T-cell (primary cell): ENCODE results near the gene FAM151B. TPM values are rescaled to one million over a fixed set of nuclear protein-coding genes. Genes with fewer than 3 reads are reported as not detected.

ENCODE experiments used
- ATAC-seq, 4 experiments: fragments of 200-7000 bp in 3 of 4; fragments of 150-1000 bp in 1 of 4; cut with Tn5 transposase; replicated peaks in 1 of 4; 1 replicate in 3 of 4; 2 replicates in 1 of 4; pipeline ENCODE4 v1.10.0; 2021; ENCODE audit warnings: moderate library complexity in 3 of 4, mild to moderate bottlenecking in 2 of 4, moderate number of reproducible peaks in 1 of 4
- CTCF ChIA-PET, 2 donors: fragments of 300-600 bp; sonication (Branson Sonifier 250); formaldehyde crosslinking; loops; one replicate each; lab custom pipeline; 2022; ENCODE audit warnings: antibody characterized with exemption in 2 of 2; lab: Charles Lee
- POLR2A ChIA-PET, 2 donors: fragments of 300-600 bp; sonication (Branson Sonifier 250); formaldehyde crosslinking; loops; one replicate each; lab custom pipeline; 2022; ENCODE audit warnings: antibody characterized with exemption in 2 of 2; lab: Charles Lee
- DNase-seq, 35 experiments: peaks; one replicate each; pipeline versions ENCODE4 v3.0.0 to v3.0.0-alpha.2; 2013 to 2023
- H3K27ac ChIP-seq: one replicate; pipeline ENCODE4 v1.5.1; 2013; ENCODE audit warnings: low read length
- H3K27me3 ChIP-seq, 2 experiments: replicated peaks in 1 of 2; 1 replicate in 1 of 2; 2 replicates in 1 of 2; pipeline versions ENCODE4 v1.6.1 to v1.7.0; 2013; ENCODE audit warnings: low read length in 1 of 2, mixed read lengths in 1 of 2; ENCODE audit not compliant: control insufficient read depth in 2 of 2, insufficient read depth in 2 of 2; ENCODE audit errors: extremely low read depth in 1 of 2
- H3K36me3 ChIP-seq, 2 donors: 1 replicate in 1 of 2; 2 replicates in 1 of 2; pipeline versions ENCODE4 v1.6.1 to v1.7.0; 2013; ENCODE audit warnings: low read length in 1 of 2; ENCODE audit not compliant: control insufficient read depth in 2 of 2, insufficient read depth in 1 of 2; ENCODE audit errors: extremely low read depth in 1 of 2
- H3K4me1 ChIP-seq, 2 experiments: 1 replicate in 1 of 2; 2 replicates in 1 of 2; pipeline versions ENCODE4 v1.6.1 to v1.7.0; 2013; ENCODE audit warnings: low read length in 2 of 2, mixed read lengths in 1 of 2; ENCODE audit not compliant: insufficient read depth in 2 of 2, control insufficient read depth in 1 of 2; ENCODE audit errors: extremely low read depth in 1 of 2
- H3K4me3 ChIP-seq, 2 donors: 1 replicate in 1 of 2; 2 replicates in 1 of 2; pipeline versions ENCODE4 v1.5.1 to v1.7.0; 2013; ENCODE audit warnings: mild to moderate bottlenecking in 2 of 2, low read length in 1 of 2, moderate library complexity in 1 of 2; ENCODE audit not compliant: control insufficient read depth in 1 of 2; ENCODE audit errors: extremely low read depth in 1 of 2
- H3K9me3 ChIP-seq: 2 replicates; pipeline ENCODE4 v1.7.0; 2013
- H3K27ac Mint-ChIP-seq, 2 donors: one replicate each; pipeline ENCODE4 v1.8.0; 2020 to 2021; ENCODE audit warnings: mild to moderate bottlenecking in 2 of 2, mixed read lengths in 2 of 2
- H3K27me3 Mint-ChIP-seq, 2 donors: one replicate each; pipeline ENCODE4 v1.8.0; 2021 to 2022; ENCODE audit warnings: mixed read lengths in 2 of 2
- H3K36me3 Mint-ChIP-seq: one replicate; pipeline ENCODE4 v1.8.0; 2021; ENCODE audit warnings: mixed read lengths
- H3K4me1 Mint-ChIP-seq, 3 donors: one replicate each; pipeline ENCODE4 v1.8.0; 2020 to 2022; ENCODE audit warnings: mixed read lengths in 3 of 3, mild to moderate bottlenecking in 1 of 3
- H3K4me3 Mint-ChIP-seq, 3 donors: one replicate each; pipeline ENCODE4 v1.8.0; 2020 to 2022; ENCODE audit warnings: mild to moderate bottlenecking in 3 of 3, mixed read lengths in 3 of 3, moderate library complexity in 3 of 3
- H3K9me3 Mint-ChIP-seq, 3 donors: one replicate each; pipeline ENCODE4 v1.8.0; 2020 to 2022; ENCODE audit warnings: mixed read lengths in 3 of 3
- WGBS: methylation state at CpG from one replicate; pipeline ENCODE4 v1.1.5; 2013; ENCODE audit warnings: missing lambda C conversion rate; ENCODE audit not compliant: insufficient coverage; 5-methylcytosine and 5-hydroxymethylcytosine counted together
- total RNA-seq, 35 experiments: library from RNA in 6 of 35; stranded (reverse) in 6 of 35; fragments of 120-200 nt in 1 of 35; gene quantifications; one replicate each; pipeline versions ENCODE4 v1.2.1 to v1.2.4 and lab custom pipeline; 2013 to 2026

FAM151B gene
- total RNA-seq, 5 donors from 2014 or later (not counting 1 experiment from before 2014, with no cell fraction given), result 0.30 to 0.53 (median 0.44) TPM; not detected in 1

- DNase-seq, result no peak
- no peak for ATAC-seq
- Mint-ChIP-seq H3K9me3 (no peaks in the 10 kb centered on the region), H3K4me1 (peaks cover 0 to 4% (median 4%) of the 10 kb centered on the region in 3 donors), H3K27me3 (no peaks in the 10 kb centered on the region), H3K27ac (no peak overlapping the region), H3K36me3 (no peaks in the 10 kb centered on the region), H3K4me3 (no peak overlapping the region)
- Histone ChIP-seq H3K4me3 (no peak overlapping the region), H3K27me3 (no peaks in the 10 kb centered on the region), H3K36me3 (no peaks in the 10 kb centered on the region), H3K9me3 (no peaks in the 10 kb centered on the region), H3K4me1 (no peaks in the 10 kb centered on the region), H3K27ac (no peak overlapping the region)
- CTCF ChIA-PET, result interaction anchor here in 1 of 2 donors (0.7 kb wide), 1 partner anchor 788 kb away, joined by 3 read pairs; no protein-coding TSS in a partner anchor
- WGBS, result 90% methylated on average over 2 of the region's 6 CpGs
- POLR2A ChIA-PET, result interaction anchor here in 1 of 2 donors (0.6 kb wide), 1 partner anchor 227 kb away, joined by 6 read pairs; no protein-coding TSS in a partner anchor
These were observed 20.9 kb downstream of the FAM151B start for GRCh38 chr5:80508844-80509243.

- 100% methylated on average over 1 of the region's 4 CpGs for WGBS
- ATAC-seq (no peak), DNase-seq (no peak)
- H3K36me3 ChIP-seq, result no peaks in the 10 kb centered on the region
- Mint-ChIP-seq H3K4me3 (no peak overlapping the region), H3K36me3 (no peaks in the 10 kb centered on the region), H3K9me3 (no peaks in the 10 kb centered on the region), H3K27me3 (no peaks in the 10 kb centered on the region), H3K27ac (no peak overlapping the region), H3K4me1 (no peaks in the 10 kb centered on the region)
- ChIA-PET CTCF (no interaction called here), POLR2A (interaction anchor here in 1 of 2 donors (0.6 kb wide), 1 partner anchor 227 kb away, joined by 6 read pairs; no protein-coding TSS in a partner anchor)
- no peaks in the 10 kb centered on the region for H3K4me1 ChIP-seq
- no peak overlapping the region for H3K4me3 ChIP-seq
- H3K27me3 ChIP-seq, result no peaks in the 10 kb centered on the region
- H3K9me3 ChIP-seq, result no peaks in the 10 kb centered on the region
- no peak overlapping the region for H3K27ac ChIP-seq
These were observed 21.5 kb downstream of the FAM151B start for GRCh38 chr5:80509362-80509761.

- no peaks in the 10 kb centered on the region for H3K4me1 Mint-ChIP-seq
- no peaks in the 10 kb centered on the region for H3K27me3 ChIP-seq
- DNase-seq (no peak), ATAC-seq (no peak)
- H3K4me1 ChIP-seq, result no peaks in the 10 kb centered on the region
- H3K9me3 Mint-ChIP-seq, result no peaks in the 10 kb centered on the region
- ChIA-PET CTCF (no interaction called here), POLR2A (no interaction called here)
- H3K36me3 ChIP-seq, result no peaks in the 10 kb centered on the region
- no peaks in the 10 kb centered on the region for H3K36me3 Mint-ChIP-seq
- H3K4me3 ChIP-seq, result no peak overlapping the region
- no CpG with 5 or more reads among the region's 4 CpGs for WGBS
- H3K27ac Mint-ChIP-seq, result no peak overlapping the region
- no peaks in the 10 kb centered on the region for H3K27me3 Mint-ChIP-seq
- no peaks in the 10 kb centered on the region for H3K9me3 ChIP-seq
- no peak overlapping the region for H3K27ac ChIP-seq
- no peak overlapping the region for H3K4me3 Mint-ChIP-seq
These were observed 28.9 kb downstream of the FAM151B start for GRCh38 chr5:80516826-80517225.

GRCh38 chr5:80540691-80541090, 52.8 kb downstream of the FAM151B start:
- Mint-ChIP-seq H3K27ac (no peak overlapping the region), H3K9me3 (peaks cover 0 to 2% (median 0%) of the 10 kb centered on the region in 3 donors), H3K4me3 (no peak overlapping the region), H3K4me1 (peaks cover 0 to 2% (median 0%) of the 10 kb centered on the region in 3 donors), H3K27me3 (peaks cover 0 to 2% of the 10 kb centered on the region in 2 donors), H3K36me3 (no peaks in the 10 kb centered on the region)
- H3K4me1 ChIP-seq, result no peaks in the 10 kb centered on the region
- ChIA-PET CTCF (no interaction called here), POLR2A (no interaction called here)
- no peak overlapping the region for H3K27ac ChIP-seq
- no CpG with 5 or more reads among the region's 1 CpG for WGBS
- H3K9me3 ChIP-seq, result no peaks in the 10 kb centered on the region
- no peaks in the 10 kb centered on the region for H3K36me3 ChIP-seq
- ATAC-seq, result no peak
- no peaks in the 10 kb centered on the region for H3K27me3 ChIP-seq
- H3K4me3 ChIP-seq, result no peak overlapping the region
- DNase-seq, result no peak

GRCh38 chr5:80541392-80541791, 53.5 kb downstream of the FAM151B start:
- Mint-ChIP-seq H3K36me3 (no peaks in the 10 kb centered on the region), H3K27me3 (peaks cover 0 to 2% of the 10 kb centered on the region in 2 donors)
- no peak for ATAC-seq

GRCh38 chr5:80554646-80555045, 66.7 kb downstream of the FAM151B start:
- Histone ChIP-seq H3K4me3 (no peak overlapping the region), H3K36me3 (no peaks in the 10 kb centered on the region), H3K27me3 (peaks cover 0 to 23% of the 10 kb centered on the region in 2 experiments), H3K9me3 (no peaks in the 10 kb centered on the region), H3K4me1 (no peaks in the 10 kb centered on the region), H3K27ac (no peak overlapping the region)
- H3K4me1 Mint-ChIP-seq, result no peaks in the 10 kb centered on the region
- DNase-seq, result no peak
- no peak overlapping the region for H3K4me3 Mint-ChIP-seq
- no peak overlapping the region for H3K27ac Mint-ChIP-seq
- H3K9me3 Mint-ChIP-seq, result peaks cover 0 to 4% (median 0%) of the 10 kb centered on the region in 3 donors
- ChIA-PET POLR2A (no interaction called here), CTCF (no interaction called here)
- WGBS, result 80% methylated on average over 3 of the region's 4 CpGs
- ATAC-seq, result no peak
- peaks cover 43 to 44% of the 10 kb centered on the region in 2 donors for H3K27me3 Mint-ChIP-seq
- H3K36me3 Mint-ChIP-seq, result no peaks in the 10 kb centered on the region

More at GRCh38 chr5:80541392-80541791, 53.5 kb downstream of the FAM151B start:
- Histone ChIP-seq H3K27ac (no peak overlapping the region), H3K9me3 (no peaks in the 10 kb centered on the region), H3K27me3 (no peaks in the 10 kb centered on the region), H3K36me3 (no peaks in the 10 kb centered on the region), H3K4me1 (no peaks in the 10 kb centered on the region), H3K4me3 (no peak overlapping the region)
- Mint-ChIP-seq H3K9me3 (no peaks in the 10 kb centered on the region), H3K4me1 (peaks cover 0 to 2% (median 0%) of the 10 kb centered on the region in 3 donors), H3K27ac (no peak overlapping the region), H3K4me3 (no peak overlapping the region)
- POLR2A ChIA-PET, result no interaction called here
- WGBS, result no CpG with 5 or more reads among the region's 3 CpGs
- no peak for DNase-seq
- CTCF ChIA-PET, result no interaction called here
